ENCODE results near the gene WDR82. TPM values are rescaled to one million over a fixed set of nuclear protein-coding genes. Genes with fewer than 3 reads are reported as not detected.

The WDR82 gene
- total and polyA plus RNA-seq, 2 of the 4 experiments (the other 2 are of a cell fraction), result 38.1 to 68.1 TPM

- Histone ChIP-seq H3K79me1 (ENCODE audit: low read depth in 1 of 2, low read length in 2 of 2) (peaks cover 19 to 73% of the 10 kb centered on the region in 2 experiments), H3K36me3 (ENCODE audit: control insufficient read depth, insufficient read depth, low read length) (no peaks in the 10 kb centered on the region), H3K9me1 (ENCODE audit: insufficient read depth, low read length) (peaks cover 38% of the 10 kb centered on the region), H2AFZ (replicated peaks; ENCODE audit: low read length, poor library complexity) (no peak overlapping the region), H2BK5ac (ENCODE audit: low read depth, low read length, poor library complexity, severe bottlenecking) (no peak overlapping the region), H3K9me3 (ENCODE audit: control insufficient read depth, insufficient read depth, low read length) (0 out of 2 replicates have a peak, but pooled peaks cover 1% of the 10 kb centered on the region), H3K18ac (ENCODE audit: low read depth, low read length) (no peak overlapping the region), H2AK9ac (replicated peaks; ENCODE audit: low read depth, low read length, poor library complexity) (no peak overlapping the region), H3K4ac (ENCODE audit: low read depth, low read length) (no peak overlapping the region), H3K4me3 (ENCODE audit: insufficient read depth, low read depth, low read length) (no peak overlapping the region), H3K9ac (ENCODE audit: low read depth, low read length) (no peak overlapping the region), H2BK120ac (ENCODE audit: low read depth, low read length) (no peak overlapping the region), H4K8ac (ENCODE audit: low read depth in 2 of 2, low read length in 2 of 2) (no peak overlapping the region), H3K4me1 (ENCODE audit: control insufficient read depth, insufficient read depth, low read length) (peaks cover 37% of the 10 kb centered on the region), H3K23ac (ENCODE audit: low read depth, low read length) (no peak overlapping the region), H2BK20ac (ENCODE audit: low read depth, low read length) (no peak overlapping the region), H2AK5ac (ENCODE audit: low read depth, low read length) (no peak overlapping the region), H3K14ac (replicated peaks; ENCODE audit: low read depth, low read length) (no peak overlapping the region), H4K5ac (ENCODE audit: low read depth, low read length) (no peak overlapping the region), H4K20me1 (ENCODE audit: insufficient read depth, low read length) (peaks cover 15% of the 10 kb centered on the region), H3K56ac (ENCODE audit: extremely low read depth, insufficient read depth, low read length) (no peak overlapping the region), H3K4me2 (ENCODE audit: low read depth, low read length) (no peak overlapping the region), H3K27ac (ENCODE audit: insufficient read depth, low read length) (no peak overlapping the region), H3K27me3 (ENCODE audit: control insufficient read depth, insufficient read depth, low read length) (no peaks in the 10 kb centered on the region), H2BK15ac (ENCODE audit: low read depth, low read length) (no peak overlapping the region), H4K91ac (ENCODE audit: insufficient read depth, low read depth, low read length) (no peak overlapping the region)
- no peak for TF ChIP-seq FOS (IDR thresholded peaks at IDR 0.05; ENCODE audit: low read depth, low read length)
- no peak for TF ChIP-seq RAD21 (IDR thresholded peaks at IDR 0.05; ENCODE audit: low read length)
- TF ChIP-seq POLR2A (IDR thresholded peaks at IDR 0.05; ENCODE audit: low read depth, low read length), result no peak
- TF ChIP-seq CTCF (conservative IDR thresholded peaks at IDR 0.05; ENCODE audit: low read depth, low read length), result no peak
- ATAC-seq (ENCODE audit: low read depth), result no peak
- ChIA-PET CTCF (no interaction called here), POLR2A (ENCODE audit: unreplicated experiment) (no interaction called here)
- intact Hi-C loops (cut with micrococcal nuclease), result no loop called here
- BruUV-seq (replicated peaks), result no TSS peak
- dilution Hi-C loops (cut with HindIII; ENCODE audit: low sequenced_read_pairs, unreplicated experiment), result no loop called here
- in situ Hi-C loops (cut with MboI; ENCODE audit: low sequenced_read_pairs), result no loop called here
- DNase-seq, result no peak
- 100% methylated on average over 1 of the region's 1 CpG; no CpG with 5 or more reads in 1 of the 2 experiments for WGBS, 2 experiments (ENCODE audit: extremely low coverage in 2 of 2, insufficient read length in 1 of 2)
These were observed 36.4 kb downstream of the WDR82 start for GRCh38 chr3:52242039-52242438.

Data from IMR-90 (cell line).